ENCODE data around the gene C2CD2L. TPM values are rescaled to one million over a fixed set of nuclear protein-coding genes. Genes with fewer than 3 reads are reported as not detected.

The C2CD2L gene
- polyA plus RNA-seq, 1 of the 3 experiments (the other 2 are of a cell fraction), result 8.6 TPM

- Histone ChIP-seq H2AFZ (ENCODE audit: low read depth) (no peak overlapping the region), H3K9me3 (no peaks in the 10 kb centered on the region), H3K27me3 (ENCODE audit: insufficient read depth) (no peaks in the 10 kb centered on the region), H3K9ac (no peak overlapping the region), H3K4me3 (ENCODE audit: low read depth in 2 of 2, low read length in 1 of 2) (no peak overlapping the region), H3K4me2 (no peak overlapping the region), H4K20me1 (ENCODE audit: insufficient read depth) (no peaks in the 10 kb centered on the region), H3K36me3 (replicated peaks in 1 of 2; ENCODE audit: control insufficient read depth in 1 of 2, insufficient read depth in 2 of 2, low read length in 1 of 2) (no peaks in the 10 kb centered on the region), H3K79me2 (ENCODE audit: insufficient read depth) (no peaks in the 10 kb centered on the region), H3K27ac (ENCODE audit: low read depth in 2 of 2, low read length in 1 of 2) (no peak overlapping the region), H3F3A (replicated peaks; ENCODE audit: insufficient read depth) (peaks cover 12% of the 10 kb centered on the region), H3K4me1 (ENCODE audit: control insufficient read depth in 1 of 2, insufficient read depth in 2 of 2, low read depth in 1 of 2, low read length in 1 of 2) (peaks cover 5 to 8% of the 10 kb centered on the region in 2 experiments; a peak in 2 of 4 replicates), H3K9me2 (no peaks in the 10 kb centered on the region)
- TF ChIP-seq ZBTB33 (IDR thresholded peaks at IDR 0.05; ENCODE audit: borderline replicate concordance, low read depth) (no peak), USF1 (IDR thresholded peaks at IDR 0.05; ENCODE audit: borderline replicate concordance, low read depth) (no peak), NRF1 (IDR thresholded peaks at IDR 0.05; ENCODE audit: low read depth, low read length) (no peak), MXI1 (IDR thresholded peaks at IDR 0.05; ENCODE audit: low read depth, low read length) (no peak), NFIC (IDR thresholded peaks at IDR 0.05; ENCODE audit: borderline replicate concordance) (no peak), MEF2A (IDR thresholded peaks at IDR 0.05; ENCODE audit: borderline replicate concordance, low read depth) (no peak), PBX3 (IDR thresholded peaks at IDR 0.05) (no peak), SIN3A (IDR thresholded peaks at IDR 0.05; ENCODE audit: borderline replicate concordance, low read depth, low read length) (no peak), EZH2phosphoT487 (IDR thresholded peaks at IDR 0.05; ENCODE audit: borderline replicate concordance, low read depth) (no peak), CTCF (IDR thresholded peaks at IDR 0.05) (no peak), TAF1 (IDR thresholded peaks at IDR 0.05; ENCODE audit: borderline replicate concordance, low read depth, low read length) (no peak), YY1 (IDR thresholded peaks at IDR 0.05; ENCODE audit: low read depth) (no peak), TCF12 (IDR thresholded peaks at IDR 0.05) (no peak), GABPA (IDR thresholded peaks at IDR 0.05; ENCODE audit: low read depth) (no peak)
- POLR2A ChIA-PET, result no interaction called here
- CTCF ChIA-PET, result interaction anchor here (1.3 to 1.4 kb wide), 3 partner anchors 10 to 25 kb away, joined by 3 to 4 read pairs (median 3); no protein-coding TSS in a partner anchor
- no peak for DNase-seq
- 75% methylated on average over 6 of the region's 6 CpGs for WGBS (ENCODE audit: low lambda C conversion rate)
Observed at GRCh38 chr11:119167933-119168332, 60.8 kb downstream of the C2CD2L start.

Other genes with a start within 250 kb of the C2CD2L start
- gene CXCR5, start 223.5 kb upstream of the C2CD2L start, polyA plus RNA-seq (2012; rRNA removed), result 0.02 TPM in 1 of 2 replicates, not detected in the other
- gene BCL9L, start 181.4 kb upstream of the C2CD2L start, polyA plus RNA-seq (2012; rRNA removed), result 4.5 and 12.1 TPM in 2 replicates
- gene UPK2, start 151.0 kb upstream of the C2CD2L start, polyA plus RNA-seq (2012; rRNA removed), result 0.15 and 0.21 TPM in 2 replicates
- not detected in 2 replicates for gene FOXR1, start 135.6 kb upstream of the C2CD2L start, polyA plus RNA-seq (2012; rRNA removed)
- gene CENATAC, start 109.2 kb upstream of the C2CD2L start, polyA plus RNA-seq (2012; rRNA removed), result 16.0 and 19.8 TPM in 2 replicates
- gene RPS25, start 89.0 kb upstream of the C2CD2L start, polyA plus RNA-seq (2012; rRNA removed), result 2,335 and 2,688 TPM in 2 replicates
- 299 and 368 TPM in 2 replicates for gene TRAPPC4, start 88.6 kb upstream of the C2CD2L start, polyA plus RNA-seq (2012; rRNA removed)
- gene SLC37A4, start 76.5 kb upstream of the C2CD2L start, polyA plus RNA-seq (2012; rRNA removed), result 21.8 and 22.1 TPM in 2 replicates
- gene HYOU1, start 50.1 kb upstream of the C2CD2L start, polyA plus RNA-seq (2012; rRNA removed), result 90.8 and 105 TPM in 2 replicates
- gene VPS11, start 39.5 kb upstream of the C2CD2L start, polyA plus RNA-seq (2012; rRNA removed), result 13.8 and 14.8 TPM in 2 replicates
- gene HMBS, start 22.5 kb upstream of the C2CD2L start, polyA plus RNA-seq (2012; rRNA removed), result 69.4 and 77.4 TPM in 2 replicates
- gene DPAGT1, start 5.5 kb upstream of the C2CD2L start, polyA plus RNA-seq (2012; rRNA removed), result 99.5 and 128 TPM in 2 replicates
- gene HINFP, start 14.2 kb downstream of the C2CD2L start, polyA plus RNA-seq (2012; rRNA removed), result 21.8 and 36.1 TPM in 2 replicates
- 0.50 and 0.72 TPM in 2 replicates for gene ABCG4, start 41.7 kb downstream of the C2CD2L start, polyA plus RNA-seq (2012; rRNA removed)
- 13.7 and 13.8 TPM in 2 replicates for gene NLRX1, start 61.4 kb downstream of the C2CD2L start, polyA plus RNA-seq (2012; rRNA removed)
- not detected in 2 replicates for gene NHERF4, start 78.1 kb downstream of the C2CD2L start, polyA plus RNA-seq (2012; rRNA removed)
- gene CBL, start 99.0 kb downstream of the C2CD2L start, polyA plus RNA-seq (2012; rRNA removed), result 9.5 and 10.4 TPM in 2 replicates
- 22.8 and 28.4 TPM in 2 replicates for gene MCAM, start 209.8 kb downstream of the C2CD2L start, polyA plus RNA-seq (2012; rRNA removed)
- 26.6 and 31.9 TPM in 2 replicates for gene RNF26, start 227.2 kb downstream of the C2CD2L start, polyA plus RNA-seq (2012; rRNA removed)
- 0.71 and 0.76 TPM in 2 replicates for gene C1QTNF5, start 233.5 kb downstream of the C2CD2L start, polyA plus RNA-seq (2012; rRNA removed)
- not detected in 2 replicates for gene MFRP, start 239.4 kb downstream of the C2CD2L start, polyA plus RNA-seq (2012; rRNA removed)

Data from SK-N-SH (cell line).